Right forelimb (tissue), 1 donor: ENCODE results near the gene CDCP1.
A peak's percentile ranks its signal among the peaks of the same experiment; 100 is the strongest.
"Not testable (repeated sequence)": the region's sequence is repeated elsewhere in the genome, so short reads cannot be mapped to it uniquely, and the experiment has no call there.

Experiments
- DNase-seq: peaks from one replicate; pipeline ENCODE4 v3.0.0-alpha.2; 2018

Gene CDCP1

DNA sequence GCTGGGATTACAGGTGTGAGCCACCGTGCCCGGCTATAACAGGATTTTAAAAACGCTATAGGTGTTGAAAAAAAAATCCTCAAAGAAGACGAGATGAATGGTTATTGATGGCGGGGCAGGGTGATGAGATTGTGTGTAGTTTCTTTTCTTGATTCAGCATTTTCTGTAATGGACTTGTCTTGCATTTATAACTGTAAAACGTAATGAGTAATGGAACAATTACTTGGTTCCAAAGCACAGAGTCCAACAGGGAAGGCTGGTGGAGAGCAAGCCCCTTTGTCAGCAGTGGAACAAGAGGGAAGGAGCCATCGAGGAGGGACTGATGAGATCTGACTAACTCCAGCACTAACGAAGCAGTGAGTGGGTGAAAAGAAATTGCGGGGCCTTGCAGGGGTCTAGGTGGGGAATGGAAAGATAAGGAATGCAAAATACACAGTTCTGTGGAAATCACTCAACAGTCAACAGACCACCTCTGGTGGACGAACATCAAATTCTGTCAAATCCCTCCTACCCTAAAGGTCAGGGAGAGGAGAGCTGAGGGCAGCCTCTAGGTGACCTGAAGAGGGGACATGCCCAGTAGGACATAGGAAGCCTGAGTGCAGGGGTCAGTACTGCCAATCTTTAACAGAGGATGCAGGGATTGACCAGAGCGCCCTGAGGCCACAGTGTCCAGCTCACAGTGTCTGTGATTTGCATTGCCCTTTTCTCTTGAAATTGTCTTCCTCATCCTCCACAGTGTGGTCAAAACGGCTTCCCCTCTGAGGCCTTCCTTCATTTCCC lies 23.1 kb upstream of the CDCP1 start:
- DNase-seq: no peak

DNA sequence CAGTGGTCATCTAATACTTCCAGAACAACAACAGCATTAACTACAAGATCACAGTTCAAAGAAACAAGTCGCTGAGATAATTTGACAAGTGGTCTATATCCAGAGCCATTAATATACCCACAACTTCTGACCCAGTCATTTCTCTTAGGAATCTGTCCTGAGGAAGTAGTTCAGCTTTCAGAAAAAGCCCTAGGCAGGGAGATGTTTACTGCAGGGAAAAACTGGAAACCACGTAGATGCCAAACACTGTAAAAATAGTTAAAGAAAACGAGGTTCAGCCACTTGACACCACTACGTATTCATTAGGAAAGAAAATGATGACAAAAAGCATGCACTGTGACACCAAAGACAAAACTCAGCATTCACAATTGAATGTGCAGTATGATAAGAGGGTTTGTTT lies 22.3 kb upstream of the CDCP1 start:
- DNase-seq: no peak

DNA sequence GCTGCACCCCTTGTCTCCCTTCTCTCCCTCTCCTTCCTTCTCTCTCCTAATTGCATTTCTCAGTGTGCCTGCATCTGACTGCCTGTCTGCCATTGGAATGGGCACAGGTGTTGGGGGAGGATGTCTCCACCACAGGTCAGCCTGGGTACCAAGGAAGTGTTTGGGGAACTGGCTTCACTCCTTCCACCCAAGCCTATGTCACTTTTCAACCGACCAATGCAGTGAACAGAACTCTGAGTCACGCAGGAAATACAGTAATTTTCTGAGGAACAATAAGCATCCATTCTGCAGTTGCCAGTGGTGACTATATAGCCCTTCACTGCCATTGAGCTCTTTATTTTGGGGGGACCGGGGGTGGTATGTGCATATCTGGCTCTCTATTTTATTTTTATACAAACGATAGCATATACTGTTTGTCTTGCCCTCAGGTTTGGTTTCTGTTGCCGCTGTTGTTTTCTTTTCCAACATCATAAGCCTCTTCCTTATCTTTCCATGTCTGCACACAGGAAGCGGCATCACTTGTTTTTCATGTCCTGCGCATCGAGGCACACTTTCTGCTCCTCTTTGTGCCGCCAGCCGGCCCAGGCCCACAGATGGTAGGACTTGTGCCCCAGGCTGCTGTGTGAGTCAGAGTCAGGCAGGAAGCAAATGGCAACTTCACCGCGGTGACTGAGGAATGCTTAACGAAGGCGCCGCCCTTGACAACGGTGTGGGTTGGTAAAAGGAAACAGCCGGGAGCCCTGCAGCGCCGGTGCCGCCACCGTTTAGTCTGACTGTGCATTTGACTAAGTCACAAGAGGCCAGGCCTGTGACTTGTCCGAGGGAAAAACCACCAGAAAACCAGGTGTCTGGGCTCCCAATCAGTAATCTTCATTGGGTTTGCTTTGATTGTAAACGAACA lies 21.1 kb upstream of the CDCP1 start:
- peak; percentile 79 for DNase-seq

DNA sequence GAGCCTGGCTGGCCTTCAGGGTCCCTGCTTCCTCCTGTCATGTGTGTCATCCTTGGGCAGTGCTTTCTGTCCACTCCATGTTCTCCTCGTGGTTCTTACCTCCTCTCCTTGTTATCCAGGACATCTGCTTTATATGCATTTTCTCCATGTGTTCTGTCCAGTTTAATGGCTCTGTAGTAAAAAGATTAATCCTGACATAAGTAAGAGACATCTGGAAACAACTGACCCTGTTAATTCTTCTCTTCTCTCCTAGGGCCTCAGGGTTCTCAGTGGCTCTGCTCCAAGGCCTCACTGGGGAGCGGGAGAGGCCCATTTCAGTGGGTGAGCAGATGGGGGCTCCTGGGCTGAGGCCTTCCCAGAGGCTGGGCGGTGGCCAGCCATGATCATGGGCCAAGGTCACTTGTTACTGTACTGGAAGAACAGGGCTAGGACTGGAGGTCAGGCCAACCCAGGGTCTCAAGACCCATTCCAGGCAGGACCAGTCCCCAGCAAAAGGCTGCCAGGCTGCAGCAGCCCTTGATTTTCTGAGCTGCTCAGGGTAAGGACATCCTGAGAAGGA lies 20.2 kb upstream of the CDCP1 start:
- no peak for DNase-seq

DNA sequence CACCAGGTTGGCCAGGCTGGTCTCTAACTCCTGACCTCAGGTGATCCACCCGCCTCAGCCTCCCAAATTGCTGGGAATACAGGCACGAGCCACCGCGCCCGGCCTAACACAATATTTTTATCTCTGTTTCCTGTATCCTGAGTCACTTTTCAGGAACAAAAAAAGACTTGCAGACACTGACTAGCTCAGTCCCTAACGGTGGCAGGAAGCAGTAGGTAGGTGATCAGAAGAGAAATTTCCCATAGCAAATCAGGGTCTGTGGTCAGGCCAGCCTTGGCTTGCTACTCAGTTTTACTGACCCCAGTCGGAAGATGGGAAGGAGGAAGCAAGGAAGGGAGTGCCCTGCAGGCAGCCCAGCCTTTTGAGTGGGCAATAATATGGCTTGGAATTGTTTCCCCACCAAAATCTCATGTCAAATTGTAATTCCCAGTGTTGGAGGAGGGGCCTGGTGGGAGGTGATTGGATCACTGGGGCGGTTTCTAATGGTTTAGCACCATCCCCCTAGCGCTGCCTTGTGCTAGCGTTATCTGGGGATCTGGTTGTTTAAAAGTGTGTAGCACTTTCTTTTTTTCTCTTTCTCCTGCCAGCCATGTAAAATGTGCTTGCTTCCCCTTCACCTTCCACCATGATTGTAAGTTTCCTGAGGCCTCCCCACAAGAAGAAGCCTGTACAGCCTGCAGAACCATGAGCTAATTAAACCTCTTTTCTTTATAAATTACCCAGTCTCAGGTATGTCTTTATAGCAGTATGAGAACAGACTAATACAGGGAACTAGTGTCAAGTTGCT lies 19.5 kb upstream of the CDCP1 start:
- no peak for DNase-seq

DNA sequence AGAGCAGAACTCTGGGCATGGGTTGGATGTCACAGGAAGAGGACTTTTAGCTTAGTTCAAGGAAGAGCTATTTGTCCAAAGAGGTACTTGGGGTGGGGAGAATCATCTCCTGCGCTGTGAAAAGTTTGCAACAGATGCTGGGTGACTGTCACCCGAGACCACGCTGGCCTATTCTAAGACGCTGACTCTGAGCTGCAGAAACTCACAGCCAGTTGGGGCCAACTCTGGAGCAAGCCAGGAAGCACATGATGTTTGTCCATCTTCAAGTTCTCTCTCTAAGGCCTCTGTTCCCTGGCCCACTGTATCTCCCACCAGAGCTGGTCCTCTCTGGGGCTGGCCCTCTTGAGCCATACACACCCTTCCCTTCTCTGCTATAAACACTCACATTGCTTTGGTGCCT lies 17.9 kb upstream of the CDCP1 start:
- DNase-seq: no peak

DNA sequence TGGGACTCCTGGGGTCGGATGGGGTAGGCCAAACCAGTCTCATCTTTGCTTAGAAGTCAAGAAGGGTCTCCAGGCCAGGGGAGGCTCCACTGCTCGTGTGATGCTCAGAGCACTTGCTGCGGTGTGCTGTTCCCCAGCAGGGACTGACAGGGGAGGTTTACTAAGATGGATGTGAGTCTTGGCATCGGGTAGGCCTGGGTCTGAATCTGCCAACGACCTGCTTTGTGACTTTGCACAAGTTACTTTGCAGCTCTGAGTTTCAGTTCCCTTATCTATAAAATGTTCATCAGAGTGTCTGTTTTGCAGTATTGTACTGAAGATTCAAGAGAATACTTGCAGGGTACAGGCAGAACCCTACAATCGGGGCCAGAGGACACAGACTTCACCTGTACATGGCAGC lies 17.3 kb upstream of the CDCP1 start:
- DNase-seq: no peak

DNA sequence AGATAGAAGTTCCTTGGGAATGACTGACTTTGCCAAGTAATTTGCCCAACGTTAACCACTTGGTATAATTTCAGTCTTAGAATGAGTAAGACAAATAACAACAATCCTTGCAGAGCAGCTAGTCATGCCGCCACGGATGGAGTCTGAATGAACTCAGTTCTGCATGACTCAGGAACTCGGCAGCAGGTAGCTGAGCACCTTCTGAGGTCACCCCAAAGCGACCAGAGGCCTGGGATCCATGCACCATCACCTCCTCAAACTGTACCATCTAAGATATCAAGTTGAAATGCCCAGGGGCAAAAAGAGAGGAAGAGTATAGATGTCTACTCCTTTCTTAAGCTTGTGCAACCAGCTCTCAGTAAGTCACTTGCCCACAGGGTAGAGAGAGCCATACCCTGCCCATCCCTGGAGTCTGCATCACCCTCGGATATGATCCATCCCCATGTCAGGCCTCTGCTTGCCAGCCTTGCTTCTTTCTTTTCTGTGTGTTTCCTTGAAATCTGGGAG lies 8.5 kb upstream of the CDCP1 start:
- DNase-seq: no peak

DNA sequence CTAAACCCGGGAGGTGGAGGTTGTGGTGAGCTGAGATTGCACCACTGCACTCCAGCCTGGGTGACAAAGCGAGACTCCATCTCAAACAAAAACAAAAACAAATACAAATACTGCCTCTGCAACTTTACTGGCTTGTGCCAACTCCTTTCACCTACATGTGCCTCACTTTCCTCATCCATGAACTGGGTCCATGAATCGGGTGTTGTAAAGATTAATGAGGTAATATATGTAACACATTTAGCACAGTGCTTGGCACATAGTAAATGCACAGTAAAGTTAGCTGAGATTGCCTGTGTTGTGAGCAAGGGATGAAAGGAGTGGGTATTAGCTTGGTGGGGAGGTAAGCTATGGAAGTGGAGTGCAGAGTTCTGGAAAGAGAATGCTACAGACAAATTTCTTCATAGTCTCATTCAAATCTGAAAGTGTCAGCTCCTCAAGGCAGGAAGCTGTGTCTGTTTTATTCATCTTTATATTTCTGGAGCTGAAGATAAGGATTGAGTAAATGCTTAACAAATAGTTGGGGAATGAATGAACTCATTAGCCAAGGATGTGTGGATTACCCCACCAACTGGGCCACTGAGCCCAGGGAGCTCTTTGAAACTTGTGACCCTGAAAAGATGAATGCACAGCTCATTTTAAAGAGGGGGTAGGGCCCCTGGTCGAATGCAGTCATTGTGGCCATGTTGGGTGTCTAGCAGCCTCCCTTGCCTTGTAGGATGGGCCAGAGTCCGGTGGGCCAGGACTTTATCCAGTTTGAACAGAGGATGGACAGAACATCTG lies 7.7 kb upstream of the CDCP1 start:
- no peak for DNase-seq

DNA sequence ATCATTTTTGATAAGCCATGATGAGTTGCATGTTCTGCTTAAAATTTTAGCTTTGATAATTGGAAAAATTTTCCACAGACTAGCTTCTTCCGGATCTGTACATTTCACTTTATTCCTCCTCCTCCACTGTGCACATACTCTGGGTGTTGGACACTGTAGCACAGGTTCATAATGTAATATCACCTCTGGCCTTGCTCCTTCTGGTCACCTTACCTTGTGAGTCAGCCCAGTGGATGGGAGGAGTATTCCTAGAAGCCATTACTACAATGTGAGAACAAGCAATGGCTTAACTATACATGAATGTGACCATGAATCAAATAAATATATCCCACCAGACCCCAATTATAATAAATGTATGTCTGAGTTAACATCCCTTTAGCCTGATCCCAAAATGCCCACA lies 6.1 kb upstream of the CDCP1 start:
- no peak for DNase-seq

DNA sequence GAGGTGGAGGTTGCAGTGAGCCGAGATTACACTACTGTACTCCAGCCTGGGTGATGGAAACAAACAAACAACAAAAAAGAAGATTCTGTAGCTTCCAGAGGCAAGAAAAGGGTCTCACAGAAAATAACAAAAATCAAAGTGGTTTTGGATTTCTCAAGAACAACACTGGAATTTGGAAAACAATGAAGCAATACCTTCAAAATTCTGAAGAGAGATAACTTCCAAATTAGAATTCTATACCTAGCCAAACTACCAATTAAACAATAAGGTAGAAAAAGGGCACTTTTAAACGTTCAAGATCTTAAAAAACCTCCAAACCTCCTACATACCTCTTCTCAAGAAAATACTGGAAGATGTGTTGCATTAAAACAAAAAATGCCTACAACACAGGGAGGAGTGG lies 4.9 kb upstream of the CDCP1 start:
- no peak for DNase-seq

DNA sequence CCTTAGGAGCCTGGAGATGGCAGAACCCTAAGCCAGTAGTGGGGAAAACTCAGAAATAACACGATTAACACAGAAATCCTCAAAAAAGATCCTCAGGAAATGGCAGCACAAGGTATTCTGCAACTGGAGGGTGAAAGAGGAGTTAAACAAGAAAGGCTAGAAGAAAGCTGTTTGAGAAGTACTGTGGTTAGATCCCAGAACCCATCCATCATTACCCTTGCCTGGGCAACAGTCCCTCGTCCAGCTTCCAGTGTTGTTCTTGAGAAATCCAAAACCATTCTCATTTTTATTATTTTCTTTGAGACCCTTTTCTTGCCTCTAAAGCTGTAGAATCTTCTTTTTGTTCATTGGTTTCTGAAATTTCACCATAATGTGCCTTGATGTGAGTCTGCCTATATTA lies 2.7 kb upstream of the CDCP1 start:
- no peak for DNase-seq

DNA sequence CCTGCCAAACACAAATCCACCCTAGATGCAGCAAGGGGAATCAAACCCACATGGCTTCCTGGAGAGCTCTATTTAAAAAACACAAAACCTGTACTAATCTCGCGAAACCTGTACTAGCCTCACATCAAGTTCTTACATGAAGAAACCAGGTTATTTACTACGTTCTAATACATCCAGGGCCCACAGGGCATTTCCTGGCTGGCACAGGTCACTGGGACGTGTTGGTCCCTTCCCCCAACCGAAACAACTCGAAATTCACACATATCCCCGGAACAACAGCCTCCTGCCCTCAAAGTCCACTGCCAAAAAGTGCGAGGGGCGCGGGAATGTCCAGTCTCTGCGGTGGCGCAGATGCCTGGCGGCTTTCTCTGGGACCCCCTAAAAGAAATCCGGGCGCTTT lies 955 bp downstream of the CDCP1 start:
- DNase-seq: no peak

DNA sequence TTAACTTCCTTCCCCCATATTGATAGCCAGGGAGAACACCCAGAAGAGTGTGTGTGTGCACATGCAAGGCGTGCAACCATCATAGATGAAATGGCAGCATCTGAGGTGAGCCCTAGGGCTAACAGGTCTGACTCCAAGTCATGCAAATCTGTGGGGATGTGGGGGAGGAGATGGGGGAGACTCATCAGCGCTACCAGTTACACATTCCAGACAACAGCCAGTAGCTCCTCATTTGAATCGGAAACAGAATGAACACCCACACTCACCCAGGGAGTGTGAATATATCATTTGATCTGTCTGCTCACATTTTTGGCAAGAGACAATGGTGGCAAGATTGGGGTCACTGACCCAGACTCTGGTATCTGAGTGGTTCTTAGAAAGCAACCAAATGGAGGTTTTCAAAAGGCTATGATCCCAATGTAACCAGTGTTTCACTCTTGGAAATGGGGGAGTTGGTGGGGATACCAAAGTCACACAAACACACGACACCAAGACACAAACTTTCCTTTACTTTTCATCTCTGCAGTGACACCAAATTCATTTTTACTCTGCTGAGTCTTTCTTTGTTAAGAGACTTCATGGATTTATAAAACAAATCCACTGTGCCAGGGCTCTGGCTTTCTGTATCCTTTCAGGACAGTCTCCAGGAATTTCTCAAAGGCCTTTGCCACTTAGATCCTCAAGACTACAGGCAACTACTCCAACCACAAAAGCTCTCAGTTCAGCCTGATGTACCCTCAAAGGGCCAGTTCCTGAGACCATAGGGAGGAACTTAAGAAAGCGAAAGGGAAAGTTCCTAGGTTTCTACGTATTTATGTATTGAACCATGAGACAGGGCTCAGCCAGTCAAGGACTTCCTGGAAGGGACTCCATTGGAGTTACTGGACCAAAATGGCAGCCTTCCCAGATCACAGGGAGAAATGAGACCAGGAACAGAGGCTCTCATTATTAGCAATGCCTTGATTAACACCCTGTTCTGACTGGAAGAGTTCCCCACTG lies 2.2 kb downstream of the CDCP1 start:
- DNase-seq: no peak

DNA sequence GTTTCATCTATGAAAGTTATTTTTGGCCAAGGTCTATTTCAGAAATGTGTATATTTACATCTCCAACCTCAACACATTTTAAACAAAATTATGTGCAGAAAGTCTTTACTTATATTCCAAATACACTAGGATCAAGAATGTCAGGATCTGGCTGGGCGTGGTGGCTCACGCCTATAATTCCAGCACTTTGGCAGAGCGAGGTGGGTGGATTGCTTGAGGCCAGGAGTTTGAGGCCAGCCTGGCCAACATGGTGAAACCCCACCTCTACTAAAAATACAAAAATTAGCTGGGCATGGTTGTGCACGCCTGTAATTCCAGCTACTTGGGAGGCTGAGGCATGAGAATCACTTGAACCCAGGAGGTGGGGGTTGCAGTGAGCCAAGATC lies 5.4 kb downstream of the CDCP1 start:
- DNase-seq: not testable (repeated sequence)

DNA sequence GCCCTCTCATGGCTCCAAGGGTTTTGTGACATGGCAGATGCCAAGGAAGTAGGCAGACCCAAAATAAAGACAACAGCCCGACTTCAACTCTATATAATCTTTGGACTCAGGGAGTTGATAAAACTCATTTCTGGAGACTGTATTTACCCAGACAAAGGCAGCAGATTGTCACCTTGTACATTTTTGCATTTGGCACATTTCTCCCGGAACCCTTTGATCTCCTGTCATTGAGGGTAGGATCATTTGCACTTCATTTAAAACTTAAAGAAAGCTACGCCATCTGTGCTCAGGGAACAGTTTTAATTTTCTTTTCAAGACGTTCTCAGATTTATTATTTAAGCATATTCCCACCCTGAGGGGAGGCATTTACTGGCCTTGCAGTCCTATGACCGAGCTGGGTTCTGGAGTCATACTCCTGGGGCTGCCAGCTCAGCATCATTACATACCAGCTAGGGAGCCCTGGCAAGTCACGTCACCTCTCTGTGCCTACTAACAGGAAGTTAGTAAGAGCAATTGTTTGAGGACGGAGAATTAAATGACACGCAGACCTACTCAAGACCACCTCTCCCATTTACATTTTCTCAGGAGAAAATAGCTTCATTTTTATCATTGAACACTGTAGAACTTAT lies 5.9 kb downstream of the CDCP1 start:
- no peak for DNase-seq

DNA sequence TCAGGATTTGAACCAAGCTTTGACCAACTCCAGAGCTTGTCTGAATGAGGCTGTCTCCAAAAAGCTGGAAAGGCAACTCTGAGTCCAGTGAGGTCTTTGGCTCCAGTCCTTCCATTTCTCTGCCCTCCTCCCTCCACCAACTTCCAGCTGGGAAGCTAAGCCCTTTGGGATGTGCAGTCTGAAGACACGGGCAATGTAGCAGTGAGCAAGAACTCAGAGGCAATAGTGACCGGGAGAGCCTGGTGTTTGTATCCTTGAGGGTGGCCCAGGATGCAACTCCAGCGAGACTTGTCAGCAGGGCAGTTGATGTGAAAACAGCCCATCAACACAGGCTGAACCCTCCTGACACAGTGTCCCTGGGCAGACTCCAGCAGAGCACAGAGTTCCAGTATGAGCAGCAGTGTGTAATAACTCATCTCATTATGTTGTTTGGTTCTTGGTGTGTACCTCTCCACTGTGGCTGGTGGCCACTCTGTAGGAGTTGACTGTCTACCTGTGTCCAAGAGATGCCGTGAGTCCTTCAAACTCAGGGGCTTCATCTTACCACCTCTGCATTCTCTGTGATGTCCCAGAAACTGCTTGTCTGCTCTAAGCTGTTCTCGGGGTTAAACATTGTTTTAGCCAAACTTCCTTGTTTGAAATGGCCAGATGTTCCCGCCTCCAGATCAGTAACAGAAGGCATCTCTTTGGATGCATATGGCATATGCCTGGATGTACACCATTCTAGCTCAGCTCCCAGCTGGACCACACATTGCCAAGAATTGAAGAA lies 6.6 kb downstream of the CDCP1 start:
- no peak for DNase-seq

DNA sequence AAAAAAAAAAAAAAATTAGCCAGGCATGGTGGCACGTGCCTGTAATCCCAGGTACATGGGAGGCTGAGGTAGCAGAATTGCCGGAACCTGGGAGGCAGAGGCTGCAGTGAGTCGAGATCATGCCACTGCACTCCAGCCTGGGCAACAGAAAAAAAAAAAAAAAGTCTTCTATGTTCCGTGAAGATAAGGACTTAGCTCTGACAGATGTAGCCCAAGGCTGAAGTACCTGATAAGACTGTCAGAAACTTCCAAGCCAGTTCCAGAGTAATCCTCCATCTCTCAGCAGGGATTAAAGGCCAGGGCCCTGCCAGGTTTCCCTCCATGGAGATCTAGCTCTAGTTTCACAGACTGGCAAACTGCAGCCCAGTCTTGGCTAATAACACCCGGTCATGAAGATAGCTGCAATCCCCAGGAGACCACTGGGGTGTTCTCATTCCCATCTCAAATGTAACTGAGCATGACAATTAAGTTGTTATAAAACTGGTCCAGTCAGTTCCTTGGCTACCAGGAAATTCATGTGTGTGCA lies 8.5 kb downstream of the CDCP1 start:
- no peak for DNase-seq

DNA sequence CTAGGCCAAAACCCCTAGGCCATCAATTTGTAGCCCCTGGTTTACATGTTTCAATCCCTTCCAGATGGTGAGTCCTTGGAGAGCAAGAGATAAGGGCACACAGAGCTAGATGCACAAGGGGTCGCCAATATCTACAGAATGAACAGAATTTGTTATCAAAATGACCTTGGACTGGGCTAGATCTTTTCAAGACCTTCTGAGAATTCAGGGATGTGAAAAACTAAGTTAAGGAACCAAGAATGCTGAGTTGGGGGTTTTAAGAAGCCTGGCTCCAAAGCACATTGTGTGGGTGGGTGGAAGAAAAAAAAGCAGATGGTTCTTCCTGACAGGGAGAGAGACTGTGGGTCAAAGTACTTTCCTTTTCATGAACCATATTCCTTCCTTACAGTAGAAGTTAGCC lies 10.2 kb downstream of the CDCP1 start:
- DNase-seq: no peak
